ENCODE results near the gene LSM11.

The LSM11 gene

GRCh38 chr5:157766442-157766841 is 22.9 kb downstream of the LSM11 start:
- no peaks in the 10 kb centered on the region for H3K36me3 ChIP-seq (ENCODE audit: control insufficient read depth, insufficient read depth, low read length)
- no peak overlapping the region for H3K4me3 ChIP-seq (ENCODE audit: insufficient read depth, low read depth, low read length, poor library complexity, severe bottlenecking)
- no peaks in the 10 kb centered on the region for H3K27me3 ChIP-seq (replicated peaks; ENCODE audit: control insufficient read depth, insufficient read depth, low read length, poor library complexity, severe bottlenecking)
- no peak for DNase-seq
- H3K4me1 ChIP-seq (ENCODE audit: control insufficient read depth, insufficient read depth, low read length, poor library complexity, severe bottlenecking) = peaks cover 3% of the 10 kb centered on the region
- no peak overlapping the region for H3K27ac ChIP-seq (ENCODE audit: insufficient read depth, low read length, poor library complexity, severe bottlenecking)
- H3K9me3 ChIP-seq (ENCODE audit: control insufficient read depth, low read length) = no peaks in the 10 kb centered on the region

- peaks cover 3% of the 10 kb centered on the region for H3K4me1 ChIP-seq (ENCODE audit: control insufficient read depth, insufficient read depth, low read length, poor library complexity, severe bottlenecking)
- H3K27ac ChIP-seq (ENCODE audit: insufficient read depth, low read length, poor library complexity, severe bottlenecking) = no peak overlapping the region
- no peaks in the 10 kb centered on the region for H3K36me3 ChIP-seq (ENCODE audit: control insufficient read depth, insufficient read depth, low read length)
- H3K27me3 ChIP-seq (replicated peaks; ENCODE audit: control insufficient read depth, insufficient read depth, low read length, poor library complexity, severe bottlenecking) = no peaks in the 10 kb centered on the region
- H3K9me3 ChIP-seq (ENCODE audit: control insufficient read depth, low read length) = no peaks in the 10 kb centered on the region
- no peak for DNase-seq
- no peak overlapping the region for H3K4me3 ChIP-seq (ENCODE audit: insufficient read depth, low read depth, low read length, poor library complexity, severe bottlenecking)
Measured at GRCh38 chr5:157766902-157767301, 23.4 kb downstream of the LSM11 start.

DNA sequence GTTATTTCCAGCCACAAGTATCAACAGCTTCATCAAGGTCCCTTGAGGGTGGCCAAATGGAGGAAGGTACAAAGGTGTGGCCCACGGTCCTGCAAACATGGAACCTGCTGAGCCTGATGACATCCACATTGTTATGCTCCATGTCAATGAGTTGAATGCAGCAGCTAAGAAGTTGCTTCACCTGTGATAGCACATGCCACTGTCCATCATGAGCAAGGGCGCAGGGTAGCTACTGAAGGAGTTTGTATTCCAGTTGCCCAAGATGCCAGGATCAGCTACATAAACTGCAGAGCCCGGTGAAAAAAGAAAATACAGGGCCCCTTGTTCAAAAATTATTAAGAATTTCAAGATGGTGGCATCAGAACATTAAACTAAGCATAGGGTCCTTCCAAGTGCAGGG is 24.2 kb downstream of the LSM11 start:
- Histone ChIP-seq H3K36me3 (ENCODE audit: control insufficient read depth, insufficient read depth, low read length) (no peaks in the 10 kb centered on the region), H3K27ac (ENCODE audit: insufficient read depth, low read length, poor library complexity, severe bottlenecking) (no peak overlapping the region), H3K4me3 (ENCODE audit: insufficient read depth, low read depth, low read length, poor library complexity, severe bottlenecking) (no peak overlapping the region), H3K4me1 (ENCODE audit: control insufficient read depth, insufficient read depth, low read length, poor library complexity, severe bottlenecking) (no peaks in the 10 kb centered on the region), H3K9me3 (ENCODE audit: control insufficient read depth, low read length) (no peaks in the 10 kb centered on the region), H3K27me3 (replicated peaks; ENCODE audit: control insufficient read depth, insufficient read depth, low read length, poor library complexity, severe bottlenecking) (no peaks in the 10 kb centered on the region)
- no peak for DNase-seq

GRCh38 chr5:157770665-157771064 is 27.2 kb downstream of the LSM11 start:
- no peak overlapping the region for H3K4me3 ChIP-seq (ENCODE audit: insufficient read depth, low read depth, low read length, poor library complexity, severe bottlenecking)
- no peak overlapping the region for H3K27ac ChIP-seq (ENCODE audit: insufficient read depth, low read length, poor library complexity, severe bottlenecking)
- DNase-seq = no peak
- no peaks in the 10 kb centered on the region for H3K27me3 ChIP-seq (replicated peaks; ENCODE audit: control insufficient read depth, insufficient read depth, low read length, poor library complexity, severe bottlenecking)
- no peaks in the 10 kb centered on the region for H3K36me3 ChIP-seq (ENCODE audit: control insufficient read depth, insufficient read depth, low read length)
- H3K4me1 ChIP-seq (ENCODE audit: control insufficient read depth, insufficient read depth, low read length, poor library complexity, severe bottlenecking) = no peaks in the 10 kb centered on the region
- H3K9me3 ChIP-seq (ENCODE audit: control insufficient read depth, low read length) = no peaks in the 10 kb centered on the region

- Histone ChIP-seq H3K27me3 (replicated peaks; ENCODE audit: control insufficient read depth, insufficient read depth, low read length, poor library complexity, severe bottlenecking) (no peaks in the 10 kb centered on the region), H3K27ac (ENCODE audit: insufficient read depth, low read length, poor library complexity, severe bottlenecking) (no peak overlapping the region), H3K4me1 (ENCODE audit: control insufficient read depth, insufficient read depth, low read length, poor library complexity, severe bottlenecking) (no peaks in the 10 kb centered on the region), H3K4me3 (ENCODE audit: insufficient read depth, low read depth, low read length, poor library complexity, severe bottlenecking) (no peak overlapping the region), H3K36me3 (ENCODE audit: control insufficient read depth, insufficient read depth, low read length) (no peaks in the 10 kb centered on the region), H3K9me3 (ENCODE audit: control insufficient read depth, low read length) (no peaks in the 10 kb centered on the region)
- no peak for DNase-seq
Measured at GRCh38 chr5:157772127-157772526, 28.6 kb downstream of the LSM11 start.

DNA sequence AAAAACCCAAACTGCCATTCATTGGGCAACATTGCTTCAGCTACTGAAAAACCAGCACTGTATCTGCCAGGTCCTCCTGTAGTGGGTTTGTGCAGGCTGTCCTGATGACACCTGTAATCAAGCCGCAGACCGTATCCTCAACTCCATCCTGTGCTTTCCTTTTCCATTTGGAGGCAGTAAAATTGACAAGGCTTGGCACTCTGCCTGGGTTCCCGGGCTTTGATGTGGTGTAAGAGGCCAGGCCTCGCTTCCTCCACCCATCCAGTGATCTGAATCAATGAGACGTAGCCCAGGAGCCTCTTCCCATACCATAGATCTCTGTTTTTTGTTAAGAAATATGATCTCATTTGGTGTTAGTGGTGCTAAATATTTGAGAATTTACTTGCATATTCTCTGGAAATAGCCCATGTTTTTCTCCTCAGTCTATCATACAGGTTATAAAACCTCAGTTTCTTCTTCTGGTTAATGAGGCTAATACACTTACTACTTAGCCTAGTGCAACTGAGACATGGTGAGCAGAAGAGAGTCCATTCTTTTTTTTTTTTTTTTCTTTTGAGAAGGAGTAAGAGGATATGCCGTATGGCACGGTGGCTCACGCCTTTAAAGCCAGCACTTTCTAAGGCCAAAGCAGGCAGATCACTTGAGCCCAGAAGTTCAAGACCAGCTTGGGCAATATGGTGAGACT is 34.8 kb downstream of the LSM11 start:
- no peak for DNase-seq
- H3K27ac ChIP-seq (ENCODE audit: insufficient read depth, low read length, poor library complexity, severe bottlenecking) = no peak overlapping the region
- H3K27me3 ChIP-seq (replicated peaks; ENCODE audit: control insufficient read depth, insufficient read depth, low read length, poor library complexity, severe bottlenecking) = no peaks in the 10 kb centered on the region
- H3K9me3 ChIP-seq (ENCODE audit: control insufficient read depth, low read length) = no peaks in the 10 kb centered on the region
- H3K4me3 ChIP-seq (ENCODE audit: insufficient read depth, low read depth, low read length, poor library complexity, severe bottlenecking) = no peak overlapping the region
- H3K36me3 ChIP-seq (ENCODE audit: control insufficient read depth, insufficient read depth, low read length) = no peaks in the 10 kb centered on the region
- H3K4me1 ChIP-seq (ENCODE audit: control insufficient read depth, insufficient read depth, low read length, poor library complexity, severe bottlenecking) = no peaks in the 10 kb centered on the region

- no peak for DNase-seq
- Histone ChIP-seq H3K9me3 (ENCODE audit: control insufficient read depth, low read length) (no peaks in the 10 kb centered on the region), H3K36me3 (ENCODE audit: control insufficient read depth, insufficient read depth, low read length) (no peaks in the 10 kb centered on the region), H3K27ac (ENCODE audit: insufficient read depth, low read length, poor library complexity, severe bottlenecking) (no peak overlapping the region), H3K4me1 (ENCODE audit: control insufficient read depth, insufficient read depth, low read length, poor library complexity, severe bottlenecking) (no peaks in the 10 kb centered on the region), H3K4me3 (ENCODE audit: insufficient read depth, low read depth, low read length, poor library complexity, severe bottlenecking) (no peak overlapping the region), H3K27me3 (replicated peaks; ENCODE audit: control insufficient read depth, insufficient read depth, low read length, poor library complexity, severe bottlenecking) (no peaks in the 10 kb centered on the region)
Measured at GRCh38 chr5:157779221-157779620, 35.7 kb downstream of the LSM11 start.

DNA sequence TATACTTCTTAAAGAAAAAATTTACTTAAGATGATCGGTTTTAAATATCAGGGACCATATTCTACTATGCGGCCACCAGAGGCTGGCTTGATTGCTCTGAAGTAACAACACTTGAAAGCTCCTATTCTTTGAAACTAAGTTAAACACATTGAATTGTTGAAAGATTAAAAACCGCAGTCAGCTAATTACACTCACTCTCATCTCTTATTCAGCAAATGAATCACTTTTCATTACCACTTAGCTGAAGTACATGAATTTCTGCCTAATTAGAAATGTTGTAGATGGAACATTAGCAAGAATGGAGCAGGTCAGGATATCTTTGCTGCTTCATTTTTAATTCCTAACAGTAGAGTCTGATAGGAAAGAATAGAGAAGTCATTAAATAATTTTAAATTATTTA is 42.3 kb downstream of the LSM11 start:
- Histone ChIP-seq H3K27me3 (replicated peaks; ENCODE audit: control insufficient read depth, insufficient read depth, low read length, poor library complexity, severe bottlenecking) (no peaks in the 10 kb centered on the region), H3K27ac (ENCODE audit: insufficient read depth, low read length, poor library complexity, severe bottlenecking) (no peak overlapping the region), H3K4me1 (ENCODE audit: control insufficient read depth, insufficient read depth, low read length, poor library complexity, severe bottlenecking) (no peaks in the 10 kb centered on the region), H3K9me3 (ENCODE audit: control insufficient read depth, low read length) (no peaks in the 10 kb centered on the region), H3K4me3 (ENCODE audit: insufficient read depth, low read depth, low read length, poor library complexity, severe bottlenecking) (no peak overlapping the region), H3K36me3 (ENCODE audit: control insufficient read depth, insufficient read depth, low read length) (peaks cover 28% of the 10 kb centered on the region)
- DNase-seq = no peak

DNA sequence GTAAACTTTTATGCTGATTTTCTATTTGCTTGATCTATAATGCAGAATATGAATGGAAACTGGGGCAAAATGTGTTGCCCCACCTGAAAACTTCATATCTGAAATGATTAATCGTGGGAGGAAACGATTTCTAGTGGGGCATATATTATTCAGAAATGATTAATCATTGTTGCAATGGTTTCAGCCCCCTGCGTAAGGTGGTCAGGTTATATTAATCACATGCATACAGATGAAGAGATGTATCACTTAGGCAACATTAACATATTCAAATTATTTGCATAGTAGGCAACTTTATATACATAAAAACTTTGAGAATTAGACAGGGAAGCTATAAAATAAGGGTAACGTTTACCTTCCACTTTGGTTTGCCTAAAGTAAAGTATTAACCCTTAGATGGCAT is 49.8 kb downstream of the LSM11 start:
- Histone ChIP-seq H3K36me3 (ENCODE audit: control insufficient read depth, insufficient read depth, low read length) (peaks cover 28% of the 10 kb centered on the region), H3K9me3 (ENCODE audit: control insufficient read depth, low read length) (no peaks in the 10 kb centered on the region), H3K4me3 (ENCODE audit: insufficient read depth, low read depth, low read length, poor library complexity, severe bottlenecking) (no peak overlapping the region), H3K27ac (ENCODE audit: insufficient read depth, low read length, poor library complexity, severe bottlenecking) (no peak overlapping the region), H3K27me3 (replicated peaks; ENCODE audit: control insufficient read depth, insufficient read depth, low read length, poor library complexity, severe bottlenecking) (no peaks in the 10 kb centered on the region), H3K4me1 (ENCODE audit: control insufficient read depth, insufficient read depth, low read length, poor library complexity, severe bottlenecking) (no peaks in the 10 kb centered on the region)
- no peak for DNase-seq

DNA sequence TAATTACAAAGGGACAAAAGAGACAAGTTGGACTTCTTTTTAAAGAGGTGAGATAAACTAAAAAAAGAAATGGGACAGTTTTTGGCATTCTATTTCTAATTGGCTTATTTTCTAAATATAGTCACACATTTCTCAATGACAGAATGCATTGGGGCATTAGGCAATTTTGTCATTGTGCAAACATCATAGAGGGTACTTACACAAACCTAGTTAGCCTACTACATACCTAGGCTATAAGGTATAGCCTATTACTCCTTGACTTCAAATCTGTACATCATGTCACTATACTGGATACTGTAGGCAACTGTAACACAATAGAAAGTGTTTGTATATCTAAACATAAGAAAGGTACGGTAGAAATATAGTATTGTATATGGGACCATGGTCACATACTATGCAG is 56.1 kb downstream of the LSM11 start:
- no peaks in the 10 kb centered on the region for H3K9me3 ChIP-seq (ENCODE audit: control insufficient read depth, low read length)
- H3K36me3 ChIP-seq (ENCODE audit: control insufficient read depth, insufficient read depth, low read length) = peaks cover 19% of the 10 kb centered on the region
- no peak for DNase-seq
- H3K4me1 ChIP-seq (ENCODE audit: control insufficient read depth, insufficient read depth, low read length, poor library complexity, severe bottlenecking) = no peaks in the 10 kb centered on the region
- H3K27me3 ChIP-seq (replicated peaks; ENCODE audit: control insufficient read depth, insufficient read depth, low read length, poor library complexity, severe bottlenecking) = no peaks in the 10 kb centered on the region
- H3K27ac ChIP-seq (ENCODE audit: insufficient read depth, low read length, poor library complexity, severe bottlenecking) = no peak overlapping the region
- H3K4me3 ChIP-seq (ENCODE audit: insufficient read depth, low read depth, low read length, poor library complexity, severe bottlenecking) = no peak overlapping the region
